Sigmoid colon (tissue), 4 donors: ENCODE results near the gene AIFM1.

ENCODE experiments used
- CTCF ChIP-seq, 4 experiments: fragments of 450-650 bp in 3 of 4; fragments of 200-600 bp in 1 of 4; IDR thresholded peaks; one replicate each; pipeline ENCODE4 v1.5.1; 2016 to 2019; ENCODE audit warnings: antibody characterized with exemption in 4 of 4, mild to moderate bottlenecking in 3 of 4, moderate library complexity in 2 of 4
- EP300 ChIP-seq, 4 donors: sonication (generic); formaldehyde crosslinking; IDR thresholded peaks; one replicate each; pipeline ENCODE4 v1.6.1; 2017; ENCODE audit warnings: antibody characterized with exemption in 4 of 4
- POLR2A ChIP-seq, 2 donors: fragments of 450-650 bp; IDR thresholded peaks; one replicate each; pipeline ENCODE4 v1.6.1; 2016; ENCODE audit warnings: antibody characterized with exemption in 2 of 2, mild to moderate bottlenecking in 2 of 2, moderate library complexity in 2 of 2
- POLR2AphosphoS5 ChIP-seq, 4 donors: sonication (generic); formaldehyde crosslinking; IDR thresholded peaks; one replicate each; pipeline ENCODE4 v1.6.1; 2017; ENCODE audit warnings: antibody characterized with exemption in 4 of 4

GRCh38 chrX:130186651-130187050, 21.0 kb upstream of the AIFM1 start:
- TF ChIP-seq CTCF (IDR thresholded peaks at IDR 0.05), result no peak
- no peak for TF ChIP-seq POLR2A (IDR thresholded peaks at IDR 0.05)
- TF ChIP-seq EP300 (IDR thresholded peaks at IDR 0.05), result no peak
- TF ChIP-seq POLR2AphosphoS5 (IDR thresholded peaks at IDR 0.05), result no peak
